T-helper 22 cell (primary cell): ENCODE measurements around the gene PJVK.
A peak's percentile ranks its signal among the peaks of the same experiment; 100 is the strongest.
"Not testable (repeated sequence)": the region's sequence is repeated elsewhere in the genome, so short reads cannot be mapped to it uniquely, and the experiment has no call there.

Experiments
- DNase-seq: peaks from one replicate; pipeline ENCODE4 v3.0.0-alpha.2; 2020; ENCODE audit warnings: low read depth

The PJVK gene

DNA sequence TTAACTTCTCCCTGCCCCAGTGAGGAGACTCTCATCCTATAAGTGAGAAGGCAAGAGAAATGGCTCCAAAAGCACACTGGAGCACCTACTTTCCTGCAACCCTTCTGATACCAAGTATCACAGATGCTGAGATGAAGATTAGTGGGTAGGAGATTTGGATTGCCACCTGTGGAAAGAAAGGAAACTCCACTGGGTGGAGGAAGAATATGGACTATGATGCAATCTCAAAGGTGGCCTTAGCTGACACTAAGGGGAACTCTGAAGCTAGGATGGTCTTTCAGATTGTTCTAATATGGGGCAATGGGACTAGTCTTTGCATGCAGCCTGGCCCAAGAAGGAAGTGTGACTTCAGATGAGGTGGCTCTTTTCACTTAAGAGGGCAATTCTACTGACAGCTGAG, 21.8 kb upstream of the PJVK start:
- DNase-seq = no peak

GRCh38 chr2:178436662-178437061, 14.5 kb upstream of the PJVK start:
- DNase-seq = no peak

GRCh38 chr2:178441426-178441825, 9.8 kb upstream of the PJVK start:
- no peak for DNase-seq

DNA sequence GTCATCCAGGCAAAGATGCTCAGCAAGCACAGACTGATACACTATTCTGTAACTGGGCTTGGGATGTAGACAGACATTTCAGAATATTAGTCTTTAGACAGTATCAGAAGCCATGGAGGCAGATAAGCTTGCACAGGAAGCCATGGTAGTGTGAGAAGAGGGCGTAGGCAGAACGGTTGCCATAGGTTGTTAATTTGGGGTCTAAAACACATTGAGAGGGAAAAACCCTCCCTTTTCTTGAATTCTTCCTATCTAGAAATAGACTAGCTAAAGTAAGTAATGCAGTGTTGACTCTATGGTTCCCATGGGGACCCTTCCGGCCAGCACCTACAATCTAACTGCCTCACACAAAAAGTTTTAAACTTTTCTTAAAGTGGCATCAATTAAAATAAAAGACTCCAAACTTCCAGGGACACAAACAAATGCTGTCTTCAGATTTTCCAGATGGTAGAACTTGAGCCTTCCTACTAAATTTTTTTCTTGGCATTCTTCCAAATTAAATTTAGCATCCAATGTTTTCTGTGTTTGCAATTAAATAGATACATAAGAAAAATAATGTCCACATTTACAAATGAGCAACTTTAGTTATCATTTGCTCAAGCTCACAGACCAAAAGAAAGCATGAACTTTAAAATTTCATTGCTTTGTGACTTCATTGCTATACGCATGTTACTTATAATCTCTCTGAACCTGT, 2.1 kb upstream of the PJVK start:
- DNase-seq = no peak

- no peak for DNase-seq
Measured at GRCh38 chr2:178449700-178450523, 1.3 kb upstream of the PJVK start.

GRCh38 chr2:178450524-178450773, 729 bp upstream of the PJVK start:
- DNase-seq = peak; percentile 78

DNA sequence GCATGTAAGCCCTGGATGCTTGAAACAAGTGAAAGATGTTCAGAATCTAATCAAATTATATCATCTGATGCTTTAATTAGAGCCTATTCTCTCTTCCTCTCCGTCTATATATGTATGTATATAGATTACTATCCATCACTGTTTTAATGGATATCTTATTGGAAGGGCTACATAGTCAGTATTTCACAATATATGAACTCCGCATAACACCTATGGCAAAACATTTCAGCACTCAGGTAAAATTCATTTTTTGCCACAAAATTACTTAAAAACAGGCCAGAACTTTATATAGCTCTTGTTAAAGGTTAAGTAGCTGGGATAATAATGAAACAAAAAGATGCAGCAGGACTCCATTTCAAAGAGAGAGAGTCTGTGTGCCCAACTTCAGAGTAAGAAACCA, 1.2 kb downstream of the PJVK start:
- no peak for DNase-seq

DNA sequence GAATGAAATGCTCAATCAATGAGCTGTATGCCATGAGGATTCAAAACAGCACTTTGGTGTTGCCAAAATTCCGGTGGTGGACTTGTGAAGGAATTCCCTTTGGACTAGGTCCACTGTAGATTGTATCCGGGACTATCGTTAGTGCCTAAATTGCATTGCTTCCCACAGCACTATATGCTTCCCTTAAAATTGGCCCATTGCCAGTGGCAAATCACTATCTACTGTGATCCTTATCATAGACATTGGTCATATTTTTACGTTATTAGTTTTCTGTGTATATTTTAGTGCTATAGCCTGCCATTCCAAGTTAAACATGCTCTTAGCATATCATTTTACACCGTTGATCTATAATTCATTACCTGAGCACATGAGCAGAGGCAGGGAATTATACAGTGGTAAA, 1.7 kb downstream of the PJVK start:
- no peak for DNase-seq

GRCh38 chr2:178455947-178456346, 4.8 kb downstream of the PJVK start:
- no peak for DNase-seq

DNA sequence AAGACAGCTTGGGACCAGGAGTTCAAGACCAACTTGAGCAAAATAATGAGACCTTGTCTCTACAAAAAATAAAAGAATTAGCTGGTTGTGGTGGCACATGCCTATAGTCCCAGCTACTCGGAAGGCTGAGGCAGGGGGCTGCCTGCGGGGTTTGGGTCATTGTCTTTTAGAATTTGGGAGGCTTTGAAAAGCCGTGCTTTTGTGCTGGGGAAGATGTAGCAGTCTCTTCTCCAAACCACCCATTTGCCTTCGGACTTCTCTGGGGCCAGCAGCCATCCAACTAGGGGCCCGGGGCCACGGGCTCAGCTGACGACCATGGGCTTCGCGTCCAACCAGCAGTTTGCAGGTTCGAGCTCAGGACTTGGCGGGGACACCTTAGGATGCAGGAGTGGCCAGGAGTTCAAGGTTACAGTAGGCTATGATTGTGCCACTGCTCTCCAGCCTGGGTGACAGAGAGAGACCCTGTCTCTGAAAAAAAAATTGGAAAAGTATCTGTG, 6.3 kb downstream of the PJVK start:
- DNase-seq = no peak

- no peak for DNase-seq
Measured at GRCh38 chr2:178469219-178469849, 18.2 kb downstream of the PJVK start.

GRCh38 chr2:178471313-178471712, 20.1 kb downstream of the PJVK start:
- not testable (repeated sequence) for DNase-seq

DNA sequence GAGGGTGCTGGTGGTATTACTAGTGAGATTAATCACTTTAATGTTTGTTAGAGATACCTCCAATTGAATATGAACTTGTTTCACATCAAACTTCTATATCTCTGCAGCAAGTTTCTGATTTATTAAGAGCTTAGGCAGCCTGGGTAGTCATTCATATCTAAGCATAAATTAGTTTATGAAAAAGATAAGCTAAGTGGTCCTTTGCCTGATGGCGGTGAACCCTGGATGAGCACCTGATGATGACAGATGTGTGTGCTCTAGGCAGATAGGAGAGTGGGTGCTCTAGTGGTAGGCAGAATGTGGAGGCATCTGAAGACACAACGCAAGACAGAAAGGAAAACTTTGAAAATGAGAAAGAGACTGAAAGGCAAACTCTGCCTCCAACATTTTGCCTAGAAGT, 22.2 kb downstream of the PJVK start:
- DNase-seq = no peak

DNA sequence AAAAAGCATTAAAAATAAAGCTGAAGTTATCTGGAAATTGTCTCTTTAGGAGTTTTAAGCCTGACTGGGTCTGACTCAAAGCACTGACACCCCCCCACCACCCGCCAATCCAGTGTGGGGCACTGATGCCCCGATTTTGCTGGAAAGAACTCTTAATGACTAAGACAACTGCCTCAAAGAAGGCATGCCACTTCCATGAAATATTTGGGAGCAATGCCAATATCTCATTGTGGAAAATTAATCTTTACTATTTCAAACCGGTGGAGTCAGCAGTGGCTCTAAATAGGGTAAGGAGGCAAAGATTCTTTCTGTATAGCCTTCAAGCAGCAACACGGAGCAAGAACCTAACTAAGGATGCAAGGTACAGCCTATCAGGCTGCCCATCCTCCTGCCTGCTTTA, 22.8 kb downstream of the PJVK start:
- DNase-seq = no peak

- DNase-seq = no peak
Measured at GRCh38 chr2:178474560-178474959, 23.4 kb downstream of the PJVK start.

- no peak for DNase-seq
Measured at GRCh38 chr2:178476477-178476876, 25.3 kb downstream of the PJVK start.

- no peak for DNase-seq
Measured at GRCh38 chr2:178477443-178478129, 26.4 kb downstream of the PJVK start.

DNA sequence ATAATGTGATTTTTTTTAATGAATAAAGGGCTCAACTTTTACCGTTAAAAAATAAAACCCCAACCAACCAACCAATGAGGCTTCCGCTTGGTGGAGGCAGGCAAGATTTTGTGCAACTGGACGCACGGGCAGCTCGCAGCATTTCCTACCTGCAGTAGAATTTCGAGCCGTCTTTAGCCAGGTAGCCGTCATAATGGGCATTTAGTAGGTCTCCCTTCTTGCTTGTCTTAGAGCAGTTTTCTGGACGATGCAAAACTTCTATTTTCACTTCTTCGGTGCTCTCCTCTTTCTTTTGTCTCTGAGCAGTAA, 26.9 kb downstream of the PJVK start:
- DNase-seq = no peak

DNA sequence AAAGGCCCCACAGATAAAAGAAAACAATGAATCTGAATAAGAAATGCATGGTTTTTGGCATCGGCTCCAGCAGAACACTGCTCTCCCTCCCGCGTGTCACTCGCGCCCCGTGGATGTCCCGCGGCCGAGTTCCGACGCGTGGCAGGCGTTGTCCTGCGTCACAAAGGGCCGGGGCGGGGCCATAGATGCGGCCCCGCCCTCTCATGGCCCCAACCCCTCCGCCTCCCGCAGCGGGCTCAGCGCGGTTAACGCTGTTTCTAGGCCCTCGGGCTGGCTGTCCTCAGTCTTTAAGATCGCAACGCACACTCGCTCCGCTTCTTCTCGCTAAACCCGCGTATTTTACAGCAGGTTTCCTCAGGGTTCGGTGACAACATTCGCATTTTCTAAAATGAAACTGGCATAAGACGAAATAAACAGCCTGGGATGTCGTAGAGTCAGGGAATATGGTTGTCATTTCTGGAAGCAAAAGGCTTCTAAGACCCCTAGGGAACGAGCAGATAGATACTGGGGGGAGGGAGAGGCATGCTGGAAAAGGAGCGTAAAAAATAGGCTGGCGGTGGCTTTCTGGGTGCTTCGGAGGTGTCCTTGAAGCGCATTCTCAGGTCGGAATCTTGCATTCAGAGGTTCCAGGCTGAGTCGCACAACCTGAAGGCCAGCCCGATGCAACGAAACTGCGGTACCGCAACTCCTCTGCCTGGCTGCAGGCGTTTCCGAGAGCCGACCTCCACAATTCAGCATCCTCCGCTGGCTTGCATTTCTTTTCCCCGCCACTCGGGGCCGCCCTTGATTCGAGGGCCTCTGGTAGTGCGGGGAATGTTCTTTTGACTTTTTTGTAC, 27.5 kb downstream of the PJVK start, which contains the start of gene FKBP7:
Gene FKBP7 (minus strand): TSS at position 162 of the 836 bp plus-strand sequence. CDS start 101 bp downstream, at position 61.
- DNase-seq = peak; percentile 78

- no peak for DNase-seq
Measured at GRCh38 chr2:178479275-178479616, 28.1 kb downstream of the PJVK start.

DNA sequence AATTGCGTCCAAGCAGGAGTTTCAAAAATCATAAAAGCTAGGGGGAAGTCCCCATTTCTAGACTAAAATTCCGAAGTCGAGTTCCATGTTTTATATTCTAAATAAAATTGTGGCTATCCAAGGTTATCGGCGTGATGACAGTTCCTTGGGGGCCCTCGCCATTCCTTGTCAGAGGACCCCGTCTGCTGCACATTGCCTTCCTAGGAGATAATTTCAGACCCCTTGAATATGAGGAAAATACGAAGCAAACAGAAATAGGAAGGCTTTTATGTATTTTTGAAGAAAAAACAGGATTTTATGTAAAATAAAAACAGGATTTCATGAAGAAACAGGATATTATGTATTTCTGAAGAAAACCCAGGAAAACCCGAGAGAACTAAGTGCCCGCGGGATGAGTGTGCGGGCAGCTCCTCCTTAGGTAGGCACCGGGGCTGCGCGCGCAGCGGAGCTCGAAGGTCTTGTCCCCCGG, 28.6 kb downstream of the PJVK start:
- DNase-seq = no peak
